Naive thymus-derived CD8-positive, alpha-beta T cell (primary cell): ENCODE results near the gene TIPIN. TPM values are rescaled to one million over a fixed set of nuclear protein-coding genes. Genes with fewer than 3 reads are reported as not detected.
A peak's percentile ranks its signal among the peaks of the same experiment; 100 is the strongest.
"Not testable (repeated sequence)": the region's sequence is repeated elsewhere in the genome, so short reads cannot be mapped to it uniquely, and the experiment has no call there.

Experiments
- ATAC-seq, 2 donors: fragments of 150-1000 bp; cut with Tn5 transposase in 1 of 2; sonication (Bioruptor Pico), chemical (Tn5 transposase) in 1 of 2; 1 replicate in 1 of 2; 2 replicates in 1 of 2; pipeline ENCODE4 v1.10.0; 2021; ENCODE audit warnings: mild to moderate bottlenecking in 2 of 2, moderate library complexity in 2 of 2
- POLR2A ChIA-PET: fragments of 350-600 bp; sonication (Branson Sonifier 250); formaldehyde crosslinking; loops from one replicate; lab custom pipeline; 2021; ENCODE audit warnings: antibody characterized with exemption; lab: Charles Lee
- DNase-seq, 10 donors: peaks; one replicate each; pipeline versions ENCODE4 v3.0.0 to v3.0.0-alpha.2; 2020 to 2022
- H3K27ac Mint-ChIP-seq, 10 donors: one replicate each; pipeline ENCODE4 v1.8.0; 2020 to 2022; ENCODE audit warnings: mild to moderate bottlenecking in 10 of 10, mixed read lengths in 10 of 10, moderate library complexity in 4 of 10, inconsistent platforms in 1 of 10
- H3K27me3 Mint-ChIP-seq, 5 donors: one replicate each; pipeline ENCODE4 v1.8.0; 2021 to 2022; ENCODE audit warnings: mixed read lengths in 5 of 5
- H3K36me3 Mint-ChIP-seq, 3 donors: one replicate each; pipeline ENCODE4 v1.8.0; 2020 to 2022; ENCODE audit warnings: mixed read lengths in 3 of 3, mild to moderate bottlenecking in 2 of 3, inconsistent platforms in 1 of 3
- H3K4me1 Mint-ChIP-seq, 4 donors: one replicate each; pipeline ENCODE4 v1.8.0; 2021 to 2022; ENCODE audit warnings: mixed read lengths in 4 of 4
- H3K4me3 Mint-ChIP-seq, 10 donors: one replicate each; pipeline ENCODE4 v1.8.0; 2020 to 2022; ENCODE audit warnings: mild to moderate bottlenecking in 10 of 10, mixed read lengths in 10 of 10, moderate library complexity in 6 of 10, inconsistent platforms in 1 of 10
- H3K9me3 Mint-ChIP-seq, 9 donors: one replicate each; pipeline ENCODE4 v1.8.0; 2020 to 2022; ENCODE audit warnings: mixed read lengths in 9 of 9, mild to moderate bottlenecking in 3 of 9, inconsistent platforms in 1 of 9, moderate library complexity in 1 of 9
- polyA plus RNA-seq, 3 donors: library from polyadenylated mRNA; unstranded; fragments of 300-500 nt; fragmentation: Illumina TruSeq; gene quantifications; one replicate each; pipeline ENCODE4 v1.2.3, GENCODE V29; 2021
- total RNA-seq, 8 experiments: library from RNA in 2 of 8; stranded (reverse) in 2 of 8; gene quantifications; one replicate each; pipeline ENCODE4 v1.2.3 and lab custom pipeline; 2021 to 2026

Gene TIPIN
- total and polyA plus RNA-seq, 5 experiments from 2014 or later: 9.0 to 14.4 (median 12.1) TPM

DNA sequence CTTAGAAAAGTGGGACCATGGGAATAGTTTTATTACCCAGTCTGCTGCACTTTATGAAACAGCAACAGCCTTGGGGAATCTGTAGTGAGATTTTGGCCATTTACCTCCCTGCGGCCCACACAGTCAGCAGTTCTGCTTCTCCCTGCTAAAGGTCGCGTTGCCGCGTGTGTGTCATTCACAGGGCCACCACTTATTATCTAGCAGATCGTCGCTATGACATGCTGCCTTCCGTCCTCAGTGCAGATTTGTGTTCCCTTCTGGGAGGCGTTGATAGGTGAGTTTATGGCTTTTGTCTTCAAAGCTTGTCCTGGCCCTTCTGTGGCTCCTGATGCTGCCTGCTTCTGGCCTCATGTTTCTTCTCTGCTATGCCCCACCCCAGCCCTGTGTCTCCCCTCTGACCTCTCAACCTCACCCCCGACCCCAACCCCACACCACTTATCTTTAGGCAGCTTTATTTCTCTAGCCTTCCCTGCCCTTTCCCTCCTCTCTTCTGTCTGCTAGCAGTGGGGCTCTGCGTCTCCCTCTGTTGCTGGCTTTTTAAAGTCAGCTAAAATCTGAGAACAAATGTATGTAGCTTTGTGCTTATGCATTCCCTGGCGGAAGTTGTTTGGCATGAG lies 33.1 kb downstream of the TIPIN start:
- POLR2A ChIA-PET: no interaction called here
- H3K4me1 Mint-ChIP-seq: peaks cover 0 to 2% (median 0%) of the 10 kb centered on the region in 4 donors
- H3K9me3 Mint-ChIP-seq: no peaks in the 10 kb centered on the region
- peaks cover 0 to 90% (median 8%) of the 10 kb centered on the region in 3 donors for H3K36me3 Mint-ChIP-seq
- DNase-seq (no peak), ATAC-seq (no peak)
- no peak overlapping the region for H3K4me3 Mint-ChIP-seq
- H3K27ac Mint-ChIP-seq: peak overlapping the region in 3 of 10 donors; percentile 18 to 61 (median 21)
- H3K27me3 Mint-ChIP-seq: no peaks in the 10 kb centered on the region

DNA sequence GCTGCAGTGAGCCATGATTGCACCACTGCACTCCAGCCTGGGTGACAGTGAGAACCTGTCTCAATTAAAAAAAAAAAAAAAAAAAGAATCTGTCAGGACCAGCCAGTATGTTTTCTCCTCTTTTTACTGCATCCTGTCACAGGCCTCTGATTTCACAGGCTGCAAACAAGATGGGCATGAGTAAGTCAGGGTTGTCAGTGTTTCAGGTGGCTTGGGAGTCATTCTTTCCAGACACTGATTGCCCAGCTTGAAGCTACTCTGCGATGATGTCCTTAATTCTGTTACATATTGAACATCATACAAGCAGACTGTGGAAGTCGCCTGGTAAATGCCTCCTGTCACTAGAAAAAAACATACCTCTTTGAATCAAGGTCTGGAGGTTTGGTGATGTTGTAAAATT lies 44.3 kb downstream of the TIPIN start:
- ATAC-seq (no peak), DNase-seq (no peak)
- peaks cover 8 to 94% (median 19%) of the 10 kb centered on the region in 3 donors for H3K36me3 Mint-ChIP-seq
- peak overlapping the region in 1 of 10 donors; percentile 5 for H3K27ac Mint-ChIP-seq
- no peaks in the 10 kb centered on the region for H3K9me3 Mint-ChIP-seq
- no peak overlapping the region for H3K4me3 Mint-ChIP-seq
- peaks cover 0 to 15% (median under 1%) of the 10 kb centered on the region in 4 donors for H3K4me1 Mint-ChIP-seq
- no peaks in the 10 kb centered on the region for H3K27me3 Mint-ChIP-seq
- POLR2A ChIA-PET: no interaction called here

GRCh38 chr15:66310786-66311185 lies 45.7 kb downstream of the TIPIN start:
- no peak for ATAC-seq
- Mint-ChIP-seq H3K36me3 (peaks cover 8 to 94% (median 16%) of the 10 kb centered on the region in 3 donors), H3K9me3 (no peaks in the 10 kb centered on the region), H3K27me3 (no peaks in the 10 kb centered on the region), H3K4me3 (no peak overlapping the region), H3K27ac (peak overlapping the region in 4 of 10 donors; percentile 6 to 83 (median 38)), H3K4me1 (peaks cover 0 to 12% (median 0%) of the 10 kb centered on the region in 4 donors)
- no peak for DNase-seq
- POLR2A ChIA-PET: no interaction called here

DNA sequence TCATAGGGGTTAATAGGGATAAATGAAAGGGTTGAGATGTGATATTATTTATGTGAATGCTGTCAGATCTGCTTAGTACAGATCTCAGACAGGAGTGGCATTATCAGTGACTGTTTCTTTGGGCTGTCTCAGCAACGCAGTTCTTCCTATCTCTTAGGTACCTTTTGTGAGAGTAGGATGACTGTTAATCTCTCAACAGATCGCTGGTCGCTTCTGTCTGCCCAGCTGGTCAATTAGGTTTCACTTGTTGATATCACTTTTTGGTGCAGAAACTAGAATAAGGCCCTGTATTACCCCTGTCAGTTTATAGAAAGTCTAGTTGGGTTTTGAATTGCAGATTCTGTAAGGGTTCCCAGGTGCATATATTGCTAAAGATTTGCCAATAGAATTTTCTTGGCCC lies 46.7 kb downstream of the TIPIN start:
- DNase-seq: no peak
- H3K4me1 Mint-ChIP-seq: peaks cover 0 to 8% (median 0%) of the 10 kb centered on the region in 4 donors
- H3K27me3 Mint-ChIP-seq: no peaks in the 10 kb centered on the region
- no peak overlapping the region for H3K4me3 Mint-ChIP-seq
- POLR2A ChIA-PET: no interaction called here
- no peaks in the 10 kb centered on the region for H3K9me3 Mint-ChIP-seq
- ATAC-seq: no peak
- peaks cover 8 to 90% (median 12%) of the 10 kb centered on the region in 3 donors for H3K36me3 Mint-ChIP-seq
- H3K27ac Mint-ChIP-seq: no peak overlapping the region

DNA sequence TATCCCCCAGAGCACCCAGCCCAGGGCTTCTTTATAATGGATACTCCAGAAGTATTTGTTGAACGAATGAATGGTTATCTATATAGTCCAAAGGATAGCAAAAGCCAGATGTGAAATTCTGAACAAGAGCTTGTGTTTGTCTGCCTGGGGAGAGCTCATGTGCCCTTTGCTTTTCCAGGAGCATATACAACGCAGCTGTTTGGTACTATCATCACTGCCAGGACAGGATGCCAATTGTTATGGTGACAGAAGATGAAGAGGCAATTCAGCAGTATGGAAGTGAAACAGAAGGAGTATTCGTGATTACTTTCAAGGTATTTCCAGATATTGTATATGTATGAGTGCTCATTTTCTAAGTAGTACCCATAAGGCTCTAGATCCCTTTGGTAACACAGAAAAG lies 48.0 kb downstream of the TIPIN start:
- Mint-ChIP-seq H3K27ac (peak overlapping the region in 1 of 10 donors; percentile 75), H3K9me3 (no peaks in the 10 kb centered on the region), H3K27me3 (no peaks in the 10 kb centered on the region), H3K4me1 (peaks cover 0 to 8% (median 1%) of the 10 kb centered on the region in 4 donors), H3K4me3 (no peak overlapping the region), H3K36me3 (peaks cover 8 to 83% (median 12%) of the 10 kb centered on the region in 3 donors)
- DNase-seq (no peak), ATAC-seq (no peak)
- POLR2A ChIA-PET: interaction anchor here (1.0 kb wide), 1 partner anchor 14 kb away, joined by 3 read pairs; no protein-coding TSS in a partner anchor

DNA sequence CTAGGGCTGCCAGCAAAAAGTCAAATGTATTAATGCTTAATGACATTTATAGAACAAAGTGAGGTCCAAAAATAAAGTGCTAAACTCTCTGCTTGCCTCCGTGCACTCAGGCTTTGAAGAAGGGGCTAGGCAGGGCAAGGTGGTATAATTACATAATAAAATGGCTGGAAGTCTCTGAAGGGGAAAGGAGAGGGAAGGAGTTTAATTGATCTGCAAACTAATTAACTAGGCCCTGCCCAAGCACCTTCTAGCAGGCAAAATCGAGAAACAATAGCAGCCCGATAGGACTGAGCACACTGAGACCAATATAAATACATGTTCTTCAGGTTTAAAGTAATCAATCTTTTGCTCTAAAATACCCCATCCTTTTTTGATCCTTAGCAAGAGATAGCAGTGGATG lies 50.1 kb downstream of the TIPIN start:
- peaks cover 0 to 16% (median 13%) of the 10 kb centered on the region in 4 donors for H3K4me1 Mint-ChIP-seq
- DNase-seq (no peak), ATAC-seq (no peak)
- peaks cover 7 to 81% (median 8%) of the 10 kb centered on the region in 3 donors for H3K36me3 Mint-ChIP-seq
- POLR2A ChIA-PET: no interaction called here
- no peak overlapping the region for H3K4me3 Mint-ChIP-seq
- no peaks in the 10 kb centered on the region for H3K27me3 Mint-ChIP-seq
- peak overlapping the region in 3 of 10 donors; percentile 43 to 69 (median 46) for H3K27ac Mint-ChIP-seq
- no peaks in the 10 kb centered on the region for H3K9me3 Mint-ChIP-seq

DNA sequence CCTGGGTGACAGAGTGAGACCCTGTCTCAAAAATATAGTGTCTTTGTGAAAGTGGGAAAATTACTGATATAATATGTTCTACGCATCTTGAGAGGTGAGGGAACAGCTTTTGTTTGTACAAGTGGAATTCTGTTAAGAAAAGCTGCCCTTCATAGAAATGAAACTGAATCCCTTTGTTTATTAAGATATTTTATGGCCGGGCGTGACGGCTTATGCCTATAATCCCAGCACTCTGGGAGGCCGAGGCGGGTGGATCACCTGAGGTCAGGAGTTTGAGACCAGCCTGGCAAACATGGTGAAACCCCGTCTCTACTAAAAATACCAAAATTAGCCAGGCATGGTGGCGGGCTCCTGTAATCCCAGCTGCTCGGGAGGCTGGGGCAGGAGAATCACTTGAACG lies 52.1 kb downstream of the TIPIN start:
- Mint-ChIP-seq H3K27ac (peak overlapping the region in 1 of 10 donors; percentile 56), H3K4me1 (peaks cover 0 to 19% (median 14%) of the 10 kb centered on the region in 4 donors), H3K36me3 (peaks cover 4 to 74% (median 8%) of the 10 kb centered on the region in 3 donors)
- H3K4me3 Mint-ChIP-seq, H3K9me3 Mint-ChIP-seq, ATAC-seq, H3K27me3 Mint-ChIP-seq, POLR2A ChIA-PET, DNase-seq: not testable (repeated sequence)

DNA sequence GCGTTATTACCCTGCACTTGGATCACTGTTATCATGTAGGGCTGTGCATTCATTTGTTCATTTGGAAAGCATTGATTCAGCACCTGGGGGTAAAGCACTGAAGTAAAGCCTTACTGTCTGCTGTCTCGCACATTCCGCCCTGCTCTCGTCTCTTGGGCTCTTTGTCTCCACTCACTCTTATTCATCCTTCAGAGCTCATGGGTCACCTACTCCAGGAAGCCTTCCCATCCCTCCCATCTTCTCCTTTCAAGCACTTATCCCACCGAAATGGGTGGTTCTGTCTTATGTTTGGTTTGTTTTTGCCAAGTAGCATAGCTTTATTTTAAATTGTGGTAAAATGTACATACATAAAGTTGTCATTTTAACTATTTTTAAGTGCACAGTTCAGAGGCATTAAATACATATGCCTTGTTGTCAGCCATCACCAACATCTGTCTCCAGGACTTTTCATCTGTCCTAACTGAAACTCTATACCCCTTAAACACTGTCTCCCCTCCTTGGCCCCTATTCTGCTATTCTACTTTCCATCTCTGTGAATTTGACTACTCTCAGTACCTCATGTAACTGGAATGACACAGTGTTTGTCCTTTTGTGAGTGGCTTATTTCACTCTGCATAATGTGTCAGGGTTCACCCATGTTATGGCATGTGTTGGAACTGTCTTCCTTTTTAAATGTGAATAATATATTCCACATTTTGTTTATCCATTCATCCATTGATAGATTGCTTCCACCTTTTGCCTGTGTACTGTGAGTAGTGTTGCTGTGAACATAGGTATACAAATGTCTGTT lies 53.8 kb downstream of the TIPIN start:
- POLR2A ChIA-PET: interaction anchor here (1.7 kb wide), 1 partner anchor 8 kb away, joined by 4 read pairs; no protein-coding TSS in a partner anchor
- Mint-ChIP-seq H3K9me3 (no peaks in the 10 kb centered on the region), H3K36me3 (peaks cover 0 to 72% (median 2%) of the 10 kb centered on the region in 3 donors), H3K4me3 (peak overlapping the region in 1 of 10 donors; percentile 3), H3K4me1 (peaks cover 0 to 20% (median 16%) of the 10 kb centered on the region in 4 donors), H3K27me3 (no peaks in the 10 kb centered on the region), H3K27ac (peak overlapping the region in 3 of 10 donors; percentile 2 to 65 (median 41))
- DNase-seq: no peak
- ATAC-seq: no peak

DNA sequence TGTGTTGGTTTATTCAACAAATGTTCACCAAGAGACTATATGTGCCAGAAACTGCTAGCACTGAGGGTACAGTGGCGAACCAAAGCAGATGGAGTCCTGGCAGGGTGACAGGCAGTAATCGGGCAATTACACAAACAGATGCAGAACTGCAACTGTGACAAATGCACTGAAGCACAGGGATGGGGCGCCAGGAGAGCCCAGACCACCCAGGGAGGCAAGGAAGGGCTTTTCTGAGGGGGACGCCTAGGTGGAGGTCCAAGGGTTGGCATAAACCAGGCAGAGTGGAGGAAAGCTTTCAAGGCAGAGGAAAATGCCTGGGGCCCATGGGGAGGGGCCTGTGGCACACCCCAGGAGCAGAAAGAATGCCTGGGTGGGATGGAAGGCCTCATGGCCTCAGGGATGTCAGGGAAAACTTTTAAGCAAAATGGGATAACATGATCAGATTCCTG lies 57.7 kb downstream of the TIPIN start:
- peaks cover 13 to 43% (median 31%) of the 10 kb centered on the region in 4 donors for H3K4me1 Mint-ChIP-seq
- H3K9me3 Mint-ChIP-seq: no peaks in the 10 kb centered on the region
- POLR2A ChIA-PET: no interaction called here
- H3K27ac Mint-ChIP-seq: peak overlapping the region in 4 of 10 donors; percentile 37 to 74 (median 60)
- H3K4me3 Mint-ChIP-seq: no peak overlapping the region
- no peaks in the 10 kb centered on the region for H3K27me3 Mint-ChIP-seq
- ATAC-seq (no peak), DNase-seq (no peak)
- H3K36me3 Mint-ChIP-seq: peaks cover 0 to 67% (median 2%) of the 10 kb centered on the region in 3 donors

GRCh38 chr15:66296186-66296585 lies 60.3 kb downstream of the TIPIN start:
- no peak for DNase-seq
- POLR2A ChIA-PET: interaction anchor here (1.8 kb wide), 1 partner anchor 992 kb away, joined by 5 read pairs; the partner anchor contains the start of gene RNU5B-1
- Mint-ChIP-seq H3K27me3 (no peaks in the 10 kb centered on the region), H3K9me3 (no peaks in the 10 kb centered on the region), H3K36me3 (peaks cover 0 to 43% (median 2%) of the 10 kb centered on the region in 3 donors), H3K4me3 (no peak overlapping the region), H3K27ac (peak overlapping the region in 2 of 10 donors; percentile 51 to 95), H3K4me1 (peaks cover 12 to 46% (median 39%) of the 10 kb centered on the region in 4 donors)
- no peak for ATAC-seq

DNA sequence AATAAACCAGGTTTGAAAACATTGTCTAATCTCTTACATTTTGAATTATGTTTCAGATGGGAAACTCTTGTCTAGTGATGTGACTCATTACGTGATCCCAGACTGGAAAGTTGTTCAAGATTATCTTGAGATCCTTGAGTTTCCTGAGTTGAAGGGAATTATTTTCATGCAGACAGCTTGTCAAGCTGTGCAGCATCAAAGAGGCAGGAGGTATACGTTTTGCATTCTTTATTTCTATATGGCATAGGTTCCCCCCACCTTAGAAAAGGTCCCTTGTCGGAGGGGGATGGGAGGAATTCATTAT lies 61.6 kb downstream of the TIPIN start:
- DNase-seq (no peak), ATAC-seq (no peak)
- peak overlapping the region in 9 of 10 donors; percentile 89 to 98 (median 95) for H3K27ac Mint-ChIP-seq
- POLR2A ChIA-PET: interaction anchor here (0.7 to 3.1 kb wide), 6 partner anchors 7 to 1934 kb away, joined by 3 to 12 read pairs (median 4); partner anchors contain the start of genes INTS14, RNU5B-1, RPL4 and ZWILCH
- peak overlapping the region; percentile 79 to 94 (median 86) for H3K4me3 Mint-ChIP-seq
- peaks cover 13 to 56% (median 44%) of the 10 kb centered on the region in 4 donors for H3K4me1 Mint-ChIP-seq
- no peaks in the 10 kb centered on the region for H3K9me3 Mint-ChIP-seq
- H3K27me3 Mint-ChIP-seq: no peaks in the 10 kb centered on the region
- H3K36me3 Mint-ChIP-seq: peaks cover 0 to 33% (median 0%) of the 10 kb centered on the region in 3 donors

DNA sequence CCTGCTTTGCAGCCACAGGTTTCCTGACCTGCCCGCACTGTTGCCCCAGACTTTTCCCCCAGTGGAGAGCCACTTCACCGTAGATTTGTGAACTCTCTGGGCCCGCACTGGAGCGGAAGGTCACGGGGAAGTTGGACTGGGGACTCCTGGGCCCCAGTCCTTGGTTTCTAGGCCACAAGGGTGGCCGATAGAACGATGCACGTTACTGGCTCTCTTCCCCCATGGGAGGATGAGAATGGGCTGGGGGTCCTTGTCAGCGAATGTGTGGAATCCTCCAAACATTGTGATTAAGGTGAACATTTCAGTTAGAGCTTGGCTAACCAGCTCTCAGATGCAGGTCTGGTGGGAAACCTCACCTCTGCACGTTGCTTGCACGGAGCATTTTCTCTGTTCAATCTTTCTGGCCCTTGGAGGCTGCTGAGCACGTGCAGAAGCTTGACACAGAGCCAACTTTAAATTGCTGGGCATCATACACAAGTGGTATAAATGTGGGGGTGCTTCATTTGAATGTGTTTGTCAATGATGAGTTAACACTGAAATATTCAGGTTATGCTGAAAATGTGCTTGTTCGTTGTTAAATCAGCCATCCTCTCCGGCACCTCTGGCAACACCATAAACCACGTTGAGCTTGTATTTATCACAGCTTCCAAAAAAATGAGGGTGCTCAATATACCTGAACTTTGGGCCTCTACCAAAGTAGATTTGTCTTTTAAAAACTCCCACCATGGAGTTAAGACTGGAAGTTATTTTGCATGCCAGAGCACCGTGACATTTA lies 62.1 kb downstream of the TIPIN start:
- peak overlapping the region; percentile 89 to 98 (median 95) for H3K27ac Mint-ChIP-seq
- peaks cover 13 to 56% (median 44%) of the 10 kb centered on the region in 4 donors for H3K4me1 Mint-ChIP-seq
- peak overlapping the region; percentile 79 to 94 (median 86) for H3K4me3 Mint-ChIP-seq
- H3K9me3 Mint-ChIP-seq: no peaks in the 10 kb centered on the region
- H3K36me3 Mint-ChIP-seq: peaks cover 0 to 31% (median 0%) of the 10 kb centered on the region in 3 donors
- no peaks in the 10 kb centered on the region for H3K27me3 Mint-ChIP-seq
- ATAC-seq (peak; percentile 3 to 9), DNase-seq (peak in 1 of 10 donors; percentile 8)
- POLR2A ChIA-PET: interaction anchor here (0.6 to 3.1 kb wide), 9 partner anchors 8 to 1935 kb away, joined by 3 to 12 read pairs (median 5); partner anchors contain the start of genes INTS14, RNU5B-1, RPL4 and SNAPC5
